Prostate gland (tissue), 2 donors: ENCODE measurements around the gene MADD.

ENCODE experiments used
- CTCF ChIP-seq, 4 experiments: fragments of 200-600 bp in 2 of 4; fragments of 450-650 bp in 2 of 4; sonication (generic) in 2 of 4; IDR thresholded peaks; 1 replicate in 3 of 4; 2 replicates in 1 of 4; pipeline ENCODE4 v1.5.1; 2016 to 2019; ENCODE audit warnings: antibody characterized with exemption in 4 of 4, mild to moderate bottlenecking in 2 of 4, moderate library complexity in 2 of 4
- POLR2A ChIP-seq: fragments of 450-650 bp; IDR thresholded peaks from one replicate; pipeline ENCODE4 v1.6.1; 2016; ENCODE audit warnings: antibody characterized with exemption, mild to moderate bottlenecking
- POLR2AphosphoS5 ChIP-seq: sonication (generic); formaldehyde crosslinking; IDR thresholded peaks from one replicate; pipeline ENCODE4 v1.6.1; 2017; ENCODE audit warnings: antibody characterized with exemption

- no peak for TF ChIP-seq CTCF (IDR thresholded peaks at IDR 0.05)
- TF ChIP-seq POLR2A = no peak
- no peak for TF ChIP-seq POLR2AphosphoS5
Measured at GRCh38 chr11:47254386-47254785, 15.5 kb upstream of the MADD start.
